GM11168 (cell line): ENCODE data around the gene USP3.

Experiments used
- in situ Hi-C: fragments of 300-500 bp; cut with MboI; formaldehyde crosslinking; loops from one replicate; pipeline ENCODE4 v1.12.0; 2022; ENCODE audit warnings: low sequenced_read_pairs; ENCODE audit not compliant: unreplicated experiment

USP3 gene

GRCh38 chr15:63573533-63573932 is 69.1 kb downstream of the USP3 start:
- in situ Hi-C loops: no loop called here

GRCh38 chr15:63575312-63575711 is 70.9 kb downstream of the USP3 start:
- in situ Hi-C loops: loop anchor here (25.0 kb wide), 1 partner anchor 288 kb away; the partner anchor contains the start of gene APH1B

- in situ Hi-C loops: loop anchor here (25.0 kb wide), 1 partner anchor 289 kb away; the partner anchor contains the start of gene APH1B
Observed at GRCh38 chr15:63576441-63576840, 72.0 kb downstream of the USP3 start.

- in situ Hi-C loops: loop anchor here (25.0 kb wide), 1 partner anchor 295 kb away; the partner anchor contains the start of gene APH1B
Observed at GRCh38 chr15:63582179-63582578, 77.8 kb downstream of the USP3 start.

GRCh38 chr15:63582718-63583426 is 78.5 kb downstream of the USP3 start:
- in situ Hi-C loops: loop anchor here (25.0 kb wide), 1 partner anchor 296 kb away; the partner anchor contains the start of gene APH1B

- in situ Hi-C loops: loop anchor here (25.0 kb wide), 1 partner anchor 299 kb away; the partner anchor contains the start of gene APH1B
Observed at GRCh38 chr15:63586790-63587189, 82.4 kb downstream of the USP3 start.

GRCh38 chr15:63587527-63587926 is 83.1 kb downstream of the USP3 start:
- in situ Hi-C loops: loop anchor here (25.0 kb wide), 1 partner anchor 300 kb away; the partner anchor contains the start of gene APH1B

GRCh38 chr15:63588826-63589225 is 84.4 kb downstream of the USP3 start:
- in situ Hi-C loops: loop anchor here (25.0 kb wide), 1 partner anchor 302 kb away; the partner anchor contains the start of gene APH1B

- in situ Hi-C loops: loop anchor here (25.0 kb wide), 1 partner anchor 307 kb away; the partner anchor contains the start of gene APH1B
Observed at GRCh38 chr15:63593705-63594671, 89.6 kb downstream of the USP3 start.

GRCh38 chr15:63595065-63595464 is 90.7 kb downstream of the USP3 start:
- in situ Hi-C loops: loop anchor here (25.0 kb wide), 1 partner anchor 308 kb away; the partner anchor contains the start of gene APH1B

- in situ Hi-C loops: loop anchor here (25.0 kb wide), 1 partner anchor 308 kb away; the partner anchor contains the start of gene APH1B
Observed at GRCh38 chr15:63595688-63596087, 91.3 kb downstream of the USP3 start.

- in situ Hi-C loops: loop anchor here (25.0 kb wide), 1 partner anchor 309 kb away; the partner anchor contains the start of gene APH1B
Observed at GRCh38 chr15:63596676-63597037, 92.3 kb downstream of the USP3 start.

GRCh38 chr15:63597038-63597790 is 92.8 kb downstream of the USP3 start, which contains the start of gene FBXL22:
TSS of gene FBXL22 (plus strand) at chr15:63597387. CDS start at chr15:63597393, 6 bp downstream.
- in situ Hi-C loops: loop anchor here (25.0 kb wide), 1 partner anchor 310 kb away; the partner anchor contains the start of gene APH1B

GRCh38 chr15:63597821-63598220 is 93.4 kb downstream of the USP3 start:
- in situ Hi-C loops: loop anchor here (25.0 kb wide), 1 partner anchor 311 kb away; the partner anchor contains the start of gene APH1B

- in situ Hi-C loops: loop anchor here (25.0 kb wide), 1 partner anchor 311 kb away; the partner anchor contains the start of gene APH1B
Observed at GRCh38 chr15:63598473-63599400, 94.3 kb downstream of the USP3 start.

GRCh38 chr15:63599401-63600000 is 95.1 kb downstream of the USP3 start:
- in situ Hi-C loops: loop anchor here (25.0 kb wide), 1 partner anchor 312 kb away; the partner anchor contains the start of gene APH1B

- in situ Hi-C loops: loop anchor here (25.0 kb wide), 1 partner anchor 462 kb away; no protein-coding TSS in a partner anchor
Observed at GRCh38 chr15:63600001-63600615, 95.7 kb downstream of the USP3 start.
